ENCODE results near the gene PROK1. TPM values are rescaled to one million over a fixed set of nuclear protein-coding genes. Genes with fewer than 3 reads are reported as not detected.

The PROK1 gene
- total RNA-seq, 6 donors from 2014 or later = 0.33 TPM; not detected in 5

- no peak for TF ChIP-seq EP300 (IDR thresholded peaks at IDR 0.05)
- no peak for TF ChIP-seq CTCF (IDR thresholded peaks at IDR 0.05)
- TF ChIP-seq POLR2AphosphoS5 (IDR thresholded peaks at IDR 0.05) = no peak
- no peak for TF ChIP-seq POLR2A (IDR thresholded peaks at IDR 0.05)
- no peak overlapping the region for H3K27ac ChIP-seq
- WGBS, 2 donors = 82 to 85% methylated on average over 5 of the region's 5 CpGs
- H3K4me3 ChIP-seq = no peak overlapping the region
- ATAC-seq (ENCODE audit: low FRiP score in 2 of 2) = no peak
- no peaks in the 10 kb centered on the region for H3K4me1 ChIP-seq
- no peaks in the 10 kb centered on the region for H3K27me3 ChIP-seq
- no peaks in the 10 kb centered on the region for H3K9me3 ChIP-seq
- no peak for DNase-seq
- no peaks in the 10 kb centered on the region for H3K36me3 ChIP-seq
Measured at GRCh38 chr1:110493059-110493699, 42.2 kb downstream of the PROK1 start.

- DNase-seq (no peak), ATAC-seq (ENCODE audit: low FRiP score in 2 of 2) (no peak)
- 76 to 77% methylated on average over 4 to 5 of the region's 5 CpGs for WGBS, 2 donors
- no peaks in the 10 kb centered on the region for H3K27me3 ChIP-seq
- H3K36me3 ChIP-seq = no peaks in the 10 kb centered on the region
- TF ChIP-seq POLR2AphosphoS5 (IDR thresholded peaks at IDR 0.05) (no peak), POLR2A (IDR thresholded peaks at IDR 0.05) (no peak), CTCF (IDR thresholded peaks at IDR 0.05) (no peak), EP300 (IDR thresholded peaks at IDR 0.05) (no peak)
- no peak overlapping the region for H3K27ac ChIP-seq
- no peak overlapping the region for H3K4me3 ChIP-seq
- no peaks in the 10 kb centered on the region for H3K4me1 ChIP-seq
- H3K9me3 ChIP-seq = no peaks in the 10 kb centered on the region
Measured at GRCh38 chr1:110494036-110494435, 43.1 kb downstream of the PROK1 start.

- Histone ChIP-seq H3K27me3 (no peaks in the 10 kb centered on the region), H3K27ac (no peak overlapping the region), H3K4me1 (no peaks in the 10 kb centered on the region), H3K36me3 (no peaks in the 10 kb centered on the region), H3K9me3 (no peaks in the 10 kb centered on the region), H3K4me3 (no peak overlapping the region)
- TF ChIP-seq CTCF (IDR thresholded peaks at IDR 0.05) (no peak), POLR2A (IDR thresholded peaks at IDR 0.05) (no peak), EP300 (IDR thresholded peaks at IDR 0.05) (no peak), POLR2AphosphoS5 (IDR thresholded peaks at IDR 0.05) (no peak)
- no peak for DNase-seq
- 56 to 62% methylated on average over 20 to 21 of the region's 21 CpGs for WGBS, 2 donors
- ATAC-seq (ENCODE audit: low FRiP score in 2 of 2) = no peak
Measured at GRCh38 chr1:110494522-110495406, 43.8 kb downstream of the PROK1 start.

- Histone ChIP-seq H3K4me3 (no peak overlapping the region), H3K4me1 (no peaks in the 10 kb centered on the region), H3K9me3 (no peaks in the 10 kb centered on the region), H3K27me3 (no peaks in the 10 kb centered on the region), H3K36me3 (no peaks in the 10 kb centered on the region), H3K27ac (no peak overlapping the region)
- peak; percentile 83 to 85 for ATAC-seq (ENCODE audit: low FRiP score in 2 of 2)
- peak in 1 of 2 donors; percentile 78 for DNase-seq
- 23 to 26% methylated on average over 8 of the region's 8 CpGs for WGBS, 2 donors
- TF ChIP-seq EP300 (IDR thresholded peaks at IDR 0.05) (no peak), POLR2A (IDR thresholded peaks at IDR 0.05) (no peak), CTCF (IDR thresholded peaks at IDR 0.05) (peak; percentile 68 to 88 (median 78)), POLR2AphosphoS5 (IDR thresholded peaks at IDR 0.05) (no peak)
Measured at GRCh38 chr1:110495926-110496600, 45.1 kb downstream of the PROK1 start.
